SU-DHL-6 (cell line): ENCODE measurements around the gene GRIN3B.

Experiments
- H2AFZ ChIP-seq: fragments of 200-600 bp; sonication (generic); 2 replicates; pipeline ENCODE4 v1.6.1; 2014; ENCODE audit warnings: low read depth, mild to moderate bottlenecking, moderate library complexity, mixed read lengths, antibody characterized with exemption, low read length; ENCODE audit not compliant: severe bottlenecking
- H3F3A ChIP-seq: fragments of 200-600 bp; shearing (Covaris generic); 2 replicates; pipeline ENCODE4 v1.6.0; 2016; ENCODE audit warnings: antibody characterized with exemption, mild to moderate bottlenecking; ENCODE audit not compliant: insufficient read depth
- H3K27ac ChIP-seq: fragments of 200-600 bp; sonication (generic); 2 replicates; pipeline ENCODE4 v1.5.1; 2016; ENCODE audit warnings: low read depth, mild to moderate bottlenecking, low read length, moderate library complexity, mixed read lengths
- H3K27me3 ChIP-seq: fragments of 200-600 bp; sonication (generic), shearing (Covaris generic); 2 replicates; pipeline ENCODE4 v1.6.0; 2014; ENCODE audit warnings: mild to moderate bottlenecking, low read length
- H3K36me3 ChIP-seq: fragments of 200-600 bp; sonication (generic); 2 replicates; pipeline ENCODE4 v1.6.1; 2014; ENCODE audit warnings: mild to moderate bottlenecking, low read length, mixed read lengths
- H3K4me2 ChIP-seq: fragments of 300-600, 200-600 bp; shearing (Covaris generic), sonication (generic); 2 replicates; pipeline ENCODE4 v1.6.0; 2014; ENCODE audit warnings: low read length, low read depth, mild to moderate bottlenecking; ENCODE audit not compliant: poor library complexity, severe bottlenecking
- H3K4me3 ChIP-seq: fragments of 200-600 bp; sonication (generic); 2 replicates; pipeline ENCODE4 v1.5.1; 2014; ENCODE audit warnings: antibody characterized with exemption, low read length, mild to moderate bottlenecking, mixed read lengths; ENCODE audit not compliant: insufficient read depth, poor library complexity, severe bottlenecking
- H3K79me2 ChIP-seq: fragments of 200-600 bp; sonication (generic); 2 replicates; pipeline ENCODE4 v1.6.1; 2014; ENCODE audit warnings: mild to moderate bottlenecking, low read length, moderate library complexity; ENCODE audit not compliant: insufficient read depth
- H3K9ac ChIP-seq: fragments of 200-600 bp; sonication (generic); 2 replicates; pipeline ENCODE4 v1.7.0; 2014; ENCODE audit warnings: mild to moderate bottlenecking, low read length
- H3K9me2 ChIP-seq: fragments of 200-600 bp; sonication (generic); replicated peaks from 2 replicates; pipeline ENCODE4 v1.6.1; 2014; ENCODE audit warnings: low read length; ENCODE audit not compliant: insufficient read depth
- H3K9me3 ChIP-seq: fragments of 200-600 bp; sonication (generic); 2 replicates; pipeline ENCODE4 v1.6.1; 2014; ENCODE audit warnings: low read length, mixed read lengths; ENCODE audit not compliant: insufficient read depth
- H4K20me1 ChIP-seq: fragments of 200-600 bp; sonication (generic); 2 replicates; pipeline ENCODE4 v1.6.1; 2014; ENCODE audit warnings: low read depth, mild to moderate bottlenecking, antibody characterized with exemption, low read length, moderate library complexity, mixed read lengths
- CTCF ChIP-seq: fragments of 200-600 bp; sonication (generic); IDR thresholded peaks from one replicate; pipeline ENCODE4 v1.5.1; 2017; ENCODE audit warnings: antibody characterized with exemption, mild to moderate bottlenecking, low read length, moderate library complexity; ENCODE audit not compliant: insufficient read depth, poor library complexity, severe bottlenecking
- EZH2phosphoT487 ChIP-seq: fragments of 200-600 bp; sonication (generic), shearing (Covaris generic); conservative IDR thresholded peaks from 2 replicates; pipeline ENCODE4 v1.6.1; 2018; ENCODE audit warnings: mild to moderate bottlenecking, antibody characterized with exemption, low read length, moderate library complexity, mixed read lengths

Gene GRIN3B

DNA sequence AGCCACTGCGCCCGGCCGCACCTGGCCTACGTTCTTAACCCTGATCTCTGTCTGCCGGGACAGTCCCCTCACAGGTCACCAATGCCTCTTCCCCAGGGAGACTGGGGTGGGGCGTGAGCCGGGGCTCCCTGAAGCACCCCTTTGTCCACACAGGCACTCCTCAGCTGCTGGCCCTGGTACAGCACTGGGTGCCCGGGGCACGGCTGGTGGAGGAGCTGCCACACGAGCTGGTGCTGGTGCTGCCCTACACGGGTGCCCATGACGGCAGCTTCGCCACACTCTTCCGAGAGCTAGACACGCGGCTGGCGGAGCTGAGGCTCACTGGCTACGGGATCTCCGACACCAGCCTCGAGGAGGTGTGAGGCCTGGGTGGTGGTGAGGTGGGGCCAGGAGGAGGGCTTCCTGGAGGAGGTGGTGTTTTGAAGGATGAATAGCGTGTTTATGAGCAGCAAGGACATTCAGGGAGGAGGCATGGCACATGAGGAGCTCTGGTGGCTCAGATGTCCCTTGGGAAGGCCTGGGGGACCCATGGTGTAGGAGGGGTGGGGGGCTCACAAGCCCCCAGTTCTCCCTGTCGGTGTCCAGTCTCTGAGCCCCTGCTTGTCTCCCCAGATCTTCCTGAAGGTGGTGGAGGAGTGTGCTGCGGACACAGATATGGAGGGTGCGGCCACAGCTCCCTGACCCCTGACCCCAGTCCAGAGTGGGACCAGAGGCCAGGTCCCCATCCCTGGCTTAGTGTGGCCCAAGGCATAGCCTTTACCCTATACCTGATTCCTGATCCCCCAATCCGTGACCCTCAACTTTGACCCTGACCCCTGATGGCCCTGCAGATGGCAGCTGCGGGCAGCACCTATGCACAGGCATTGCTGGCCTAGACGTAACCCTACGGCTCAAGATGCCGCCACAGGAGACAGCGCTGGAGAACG, 53.2 kb downstream of the GRIN3B start:
- no peak overlapping the region for H3K27ac ChIP-seq
- H3F3A ChIP-seq: 0 out of 2 replicates have a peak, but pooled peaks cover 4% of the 10 kb centered on the region
- H3K9me2 ChIP-seq: no peaks in the 10 kb centered on the region
- H2AFZ ChIP-seq: no peak overlapping the region
- H3K9ac ChIP-seq: no peak overlapping the region
- H3K9me3 ChIP-seq: no peaks in the 10 kb centered on the region
- no peak overlapping the region for H3K4me2 ChIP-seq
- no peaks in the 10 kb centered on the region for H4K20me1 ChIP-seq
- TF ChIP-seq CTCF (no peak), EZH2phosphoT487 (no peak)
- no peaks in the 10 kb centered on the region for H3K36me3 ChIP-seq
- H3K4me3 ChIP-seq: no peak overlapping the region
- H3K27me3 ChIP-seq: no peaks in the 10 kb centered on the region
- H3K79me2 ChIP-seq: no peaks in the 10 kb centered on the region

- TF ChIP-seq CTCF (no peak), EZH2phosphoT487 (no peak)
- H3K79me2 ChIP-seq: no peaks in the 10 kb centered on the region
- no peaks in the 10 kb centered on the region for H3K9me3 ChIP-seq
- no peak overlapping the region for H3K9ac ChIP-seq
- no peaks in the 10 kb centered on the region for H4K20me1 ChIP-seq
- H3K36me3 ChIP-seq: no peaks in the 10 kb centered on the region
- H3K27me3 ChIP-seq: no peaks in the 10 kb centered on the region
- no peak overlapping the region for H3K27ac ChIP-seq
- no peak overlapping the region for H3K4me2 ChIP-seq
- no peak overlapping the region for H3K4me3 ChIP-seq
- no peak overlapping the region for H2AFZ ChIP-seq
- H3K9me2 ChIP-seq: no peaks in the 10 kb centered on the region
- 0 out of 2 replicates have a peak, but pooled peaks cover 4% of the 10 kb centered on the region for H3F3A ChIP-seq
Observed at GRCh38 chr19:1054102-1055027, 54.1 kb downstream of the GRIN3B start.

DNA sequence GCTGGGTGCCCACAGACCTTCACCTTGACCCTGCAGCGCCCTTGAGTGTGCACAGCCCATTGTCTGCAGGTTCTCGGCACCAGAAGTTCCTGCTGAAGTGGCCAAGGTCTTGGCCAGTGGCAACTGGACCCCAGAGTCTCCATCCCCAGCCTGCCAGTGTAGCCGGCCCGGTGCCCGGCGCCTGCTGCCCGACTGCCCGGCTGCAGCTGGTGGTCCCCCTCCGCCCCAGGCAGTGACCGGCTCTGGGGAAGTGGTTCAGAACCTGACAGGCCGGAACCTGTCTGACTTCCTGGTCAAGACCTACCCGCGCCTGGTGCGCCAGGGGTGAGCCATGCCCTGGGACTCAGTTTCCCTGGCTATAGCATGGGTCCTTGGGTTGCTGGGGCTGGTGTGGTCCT, 54.8 kb downstream of the GRIN3B start:
- Histone ChIP-seq H3K9me3 (no peaks in the 10 kb centered on the region), H3K27ac (no peak overlapping the region), H3K4me2 (no peak overlapping the region), H3K9me2 (no peaks in the 10 kb centered on the region), H3F3A (0 out of 2 replicates have a peak, but pooled peaks cover 7% of the 10 kb centered on the region), H3K36me3 (no peaks in the 10 kb centered on the region), H3K27me3 (no peaks in the 10 kb centered on the region), H2AFZ (no peak overlapping the region), H3K4me3 (no peak overlapping the region), H3K79me2 (no peaks in the 10 kb centered on the region), H3K9ac (no peak overlapping the region), H4K20me1 (no peaks in the 10 kb centered on the region)
- no peak for TF ChIP-seq CTCF
- no peak for TF ChIP-seq EZH2phosphoT487
